HepG2 (cell line): ENCODE measurements around the gene GRAMD1B. TPM values are rescaled to one million over a fixed set of nuclear protein-coding genes. Genes with fewer than 3 reads are reported as not detected.

Source experiments
- ATAC-seq: fragments of 200-7000 bp; cut with Tn5 transposase; 3 replicates; pipeline ENCODE4 v1.9.1; 2020; ENCODE audit warnings: mild to moderate bottlenecking, moderate library complexity
- BruUV-seq: library from RNA; stranded (reverse); fragments of 400-500 nt; replicated peaks from 2 replicates; lab custom pipeline; 2021; lab: Mats Ljungman, UMichigan
- CTCF ChIA-PET: fragments of 300-600 bp; formaldehyde crosslinking; extraction: SDS; loops from one replicate; lab custom pipeline; 2021; ENCODE audit warnings: low total read pairs, inconsistent platforms, low intra/inter-chr PET ratio; lab: Yijun Ruan, JAX
- POLR2A ChIA-PET: fragments of 350-600 bp; sonication (Branson Sonifier 250); formaldehyde crosslinking; loops from one replicate; lab custom pipeline; 2020; ENCODE audit warnings: antibody characterized with exemption, inconsistent platforms; lab: Yijun Ruan, JAX
- DNase-seq: peaks from one replicate; pipeline ENCODE4 v3.0.0-alpha.2; 2015; ENCODE audit warnings: low spot score
- FAIRE-seq: peaks from 3 replicates; lab custom pipeline; 2011; peaks lifted over from hg19 to GRCh38; lab: Jason Lieb, UNC
- H2AFZ ChIP-seq: one replicate; pipeline ENCODE4 v1.6.1; 2011; ENCODE audit warnings: low read length, inconsistent platforms
- H3K27ac ChIP-seq: fragments of 300-600 bp; 3 replicates; pipeline ENCODE4 v1.8.0; 2011; ENCODE audit warnings: mixed run types, mild to moderate bottlenecking, mixed read lengths, low read length, inconsistent platforms; ENCODE audit not compliant: insufficient read depth; ENCODE audit errors: extremely low read length
- H3K27me3 ChIP-seq, 2 experiments: fragments of 200-600 bp in 1 of 2; 2 replicates in 1 of 2; 3 replicates in 1 of 2; pipeline versions ENCODE4 v1.6.0 to v1.8.0; 2011; ENCODE audit warnings: low read length in 2 of 2, mild to moderate bottlenecking in 2 of 2, moderate library complexity in 2 of 2, inconsistent platforms in 1 of 2; ENCODE audit not compliant: insufficient read depth in 2 of 2, control insufficient read depth in 1 of 2
- H3K36me3 ChIP-seq, 2 experiments: fragments of 200-600 bp in 1 of 2; replicated peaks in 1 of 2; 2 replicates in 1 of 2; 3 replicates in 1 of 2; pipeline versions ENCODE4 v1.5.1 to v1.8.0; 2011; ENCODE audit warnings: low read length in 2 of 2, inconsistent platforms in 1 of 2; ENCODE audit not compliant: insufficient read depth in 2 of 2, control insufficient read depth in 1 of 2
- H3K4me1 ChIP-seq: 2 replicates; pipeline ENCODE4 v1.5.1; 2012; ENCODE audit warnings: low read length, inconsistent platforms; ENCODE audit not compliant: insufficient read depth
- H3K4me2 ChIP-seq: 2 replicates; pipeline ENCODE4 v1.6.0; 2011; ENCODE audit warnings: low read depth, low read length, inconsistent platforms
- H3K4me3 ChIP-seq, 3 experiments: fragments of 200-600 bp in 1 of 3; sonication (generic), shearing (Covaris generic) in 1 of 3; replicated peaks in 1 of 3; 2 replicates each; pipeline ENCODE4 v1.5.1; 2011 to 2016; ENCODE audit warnings: low read length in 3 of 3, inconsistent platforms in 2 of 3, low read depth in 2 of 3, mild to moderate bottlenecking in 2 of 3, control low read depth in 1 of 3, mixed read lengths in 1 of 3; ENCODE audit not compliant: insufficient read depth in 1 of 3
- H3K79me2 ChIP-seq: one replicate; pipeline ENCODE4 v1.6.1; 2011; ENCODE audit warnings: low read length, inconsistent platforms; ENCODE audit not compliant: insufficient read depth
- H3K9ac ChIP-seq: 2 replicates; pipeline ENCODE4 v1.6.0; 2011; ENCODE audit warnings: mild to moderate bottlenecking, low read depth, low read length, inconsistent platforms; ENCODE audit not compliant: insufficient read depth
- H3K9me3 ChIP-seq: 2 replicates; pipeline ENCODE4 v1.5.1; 2012; ENCODE audit warnings: mild to moderate bottlenecking, low read length
- H4K20me1 ChIP-seq: 2 replicates; pipeline ENCODE4 v1.6.0; 2011; ENCODE audit warnings: inconsistent platforms, mild to moderate bottlenecking, low read length, moderate library complexity; ENCODE audit not compliant: insufficient read depth
- CCAR2 ChIP-seq: fragments of 200-400 bp; formaldehyde crosslinking; optimal IDR thresholded peaks from 2 replicates; pipeline ENCODE3; 2018; ENCODE audit warnings: low read depth, mild to moderate bottlenecking, low read length, moderate library complexity
- CEBPB ChIP-seq: IDR thresholded peaks from 2 replicates; pipeline ENCODE4 v1.6.1; 2011; ENCODE audit warnings: low read depth, low read length, improper control_type of control experiment, borderline replicate concordance
- CHD2 ChIP-seq: IDR thresholded peaks from 2 replicates; pipeline ENCODE4 v1.6.1; 2011; ENCODE audit warnings: low read depth, low read length, improper control_type of control experiment
- DNMT3B ChIP-seq: conservative IDR thresholded peaks from 2 replicates; pipeline ENCODE4 v1.6.1; 2016; ENCODE audit warnings: missing biosample characterization, control low read depth
- PAWR ChIP-seq: sonication (generic); formaldehyde crosslinking; IDR thresholded peaks from 2 replicates; pipeline ENCODE4 v1.4.0; 2020; ENCODE audit warnings: missing genetic modification reagents, mild to moderate bottlenecking, borderline replicate concordance
- PCBP1 ChIP-seq: fragments of 200-400 bp; formaldehyde crosslinking; IDR thresholded peaks from 2 replicates; pipeline ENCODE4 v1.6.1; 2017; ENCODE audit warnings: mild to moderate bottlenecking, low read depth, low read length, borderline replicate concordance
- SOX13 ChIP-seq, 3 experiments: fragments of 450-650 bp in 1 of 3; sonication (generic) in 1 of 3; formaldehyde crosslinking in 1 of 3; IDR thresholded peaks in 2 of 3; conservative IDR thresholded peaks in 1 of 3; 2 replicates each; pipeline versions ENCODE4 v1.5.0 to v1.6.1; 2016 to 2020; ENCODE audit warnings: antibody characterized with exemption in 1 of 3, mild to moderate bottlenecking in 1 of 3, missing compliant biosample characterization in 1 of 3, missing genetic modification reagents in 1 of 3, moderate library complexity in 1 of 3
- ZNF430 ChIP-seq: sonication (generic); formaldehyde crosslinking; IDR thresholded peaks from 2 replicates; pipeline ENCODE4 v1.9.0; 2021; ENCODE audit warnings: mild to moderate bottlenecking, missing genetic modification reagents
- ZNF616 ChIP-seq: sonication (generic); formaldehyde crosslinking; IDR thresholded peaks from 2 replicates; pipeline ENCODE4 v1.5.0; 2020; ENCODE audit warnings: low read depth, mild to moderate bottlenecking, missing genetic modification reagents
- ZSCAN31 ChIP-seq: sonication (generic); formaldehyde crosslinking; IDR thresholded peaks from 2 replicates; pipeline ENCODE4 v1.5.0; 2020; ENCODE audit warnings: low read depth, mild to moderate bottlenecking, missing genetic modification reagents
- WGBS: methylation state at CpG from one replicate; pipeline ENCODE4 v1.1.6; 2017; ENCODE audit warnings: low lambda C conversion rate; 5-methylcytosine and 5-hydroxymethylcytosine counted together
- in situ Hi-C: cut with HindIII; loops from 2 replicates; pipeline ENCODE4 v1.10.0; 2017; ENCODE audit warnings: low pct_unique_long_range_greater_than_20kb; ENCODE audit not compliant: extremely low pct_ligation_motif_present
- intact Hi-C: fragments of 100-400 bp; cut with micrococcal nuclease; formaldehyde crosslinking; loops from one replicate; pipeline ENCODE4 v1.10.0; 2022; ENCODE audit not compliant: unreplicated experiment
- polyA plus RNA-seq, 8 experiments: library from polyadenylated mRNA; depleted of rRNA in 3 of 8; stranded (reverse) in 7 of 8; unstranded in 1 of 8; fragments of >200 nt; fragmentation: Illumina TruSeq in 4 of 8; extraction: Trizol in 4 of 8; gene quantifications; 2 replicates each; pipeline versions ENCODE4 v1.2.1 to v1.2.3, GENCODE V29; 2011 to 2016; ENCODE audit warnings: low read depth in 4 of 8, missing spikeins in 1 of 8, mixed read lengths in 1 of 8; ENCODE audit not compliant: insufficient read depth in 1 of 8
- total RNA-seq, 5 experiments: library from RNA; depleted of rRNA; stranded (reverse); fragments of >200 nt; fragmentation: Illumina TruSeq; extraction: Trizol; gene quantifications; 2 replicates each; pipeline ENCODE4 v1.2.3, GENCODE V29; 2016; ENCODE audit warnings: low read depth in 1 of 5
- TF ChIP-seq, protein P1 (sequence below): sonication (generic); formaldehyde crosslinking; IDR thresholded peaks from 2 replicates; pipeline ENCODE4 v1.5.0; 2020; ENCODE audit warnings: mild to moderate bottlenecking, missing genetic modification reagents, moderate library complexity
- TF ChIP-seq, protein P2 (sequence below): sonication (generic); formaldehyde crosslinking; IDR thresholded peaks from 2 replicates; pipeline ENCODE4 v1.4.0; 2020; ENCODE audit warnings: missing genetic modification reagents

GRAMD1B gene
- total and polyA plus RNA-seq, 2 of the 13 experiments (the other 11 are each of a cell fraction or from before 2014, with no cell fraction given) = 0.12 TPM; not detected in 1

DNA sequence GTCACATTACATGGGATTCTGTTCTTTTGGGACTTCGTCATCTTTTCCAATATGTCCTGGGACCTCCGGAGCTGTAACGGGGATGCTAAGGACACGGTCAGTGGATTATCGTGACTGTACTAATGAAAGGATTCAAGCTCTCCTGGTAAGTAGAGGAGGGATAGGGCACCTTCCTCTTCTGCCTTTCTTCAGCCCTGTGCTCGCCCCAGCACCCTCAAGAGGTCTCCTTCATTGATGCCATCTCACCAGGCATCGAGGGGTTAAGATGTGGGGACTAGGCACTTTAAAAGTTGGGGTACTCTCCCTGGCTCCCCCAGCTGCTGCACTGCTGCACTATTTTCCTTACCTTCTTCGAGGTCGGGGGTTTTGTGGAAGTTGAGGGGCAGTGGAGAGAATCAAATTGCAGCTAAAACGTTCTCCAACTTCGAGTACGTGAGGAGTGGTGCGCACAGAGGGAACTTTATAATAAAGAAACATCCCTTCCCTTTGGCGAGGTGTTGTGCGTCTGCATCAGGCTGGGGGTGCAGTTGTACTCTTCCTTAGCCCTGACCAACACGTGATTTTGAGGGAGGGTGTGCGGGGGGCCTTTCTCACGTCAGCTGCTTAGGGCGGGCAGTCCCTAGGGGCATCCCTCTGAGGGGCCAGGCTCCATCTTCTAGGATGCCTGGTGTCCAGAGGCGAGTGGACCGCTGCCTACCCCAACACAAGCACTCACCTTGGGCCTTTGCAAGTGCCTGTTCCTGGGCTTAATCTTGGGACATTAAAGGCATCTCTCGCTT lies 96.1 kb downstream of the GRAMD1B start:
- H3K4me2 ChIP-seq = no peak overlapping the region
- 5% methylated on average over 16 of the region's 22 CpGs for WGBS
- in situ Hi-C loops = no loop called here
- H2AFZ ChIP-seq = no peak overlapping the region
- H3K79me2 ChIP-seq = no peaks in the 10 kb centered on the region
- CTCF ChIA-PET = no interaction called here
- no peaks in the 10 kb centered on the region for H3K9me3 ChIP-seq
- H3K4me3 ChIP-seq = no peak overlapping the region
- no peak overlapping the region for H3K9ac ChIP-seq
- no peak for FAIRE-seq
- POLR2A ChIA-PET = no interaction called here
- TF ChIP-seq CHD2 (no peak), CEBPB (no peak)
- no peak for ATAC-seq
- peaks cover 1 to 23% of the 10 kb centered on the region in 2 experiments; a peak in 3 of 5 replicates for H3K27me3 ChIP-seq
- H3K36me3 ChIP-seq = no peaks in the 10 kb centered on the region
- no peaks in the 10 kb centered on the region for H3K4me1 ChIP-seq
- H3K27ac ChIP-seq = no peak overlapping the region
- DNase-seq = no peak
- intact Hi-C loops = no loop called here
- no peaks in the 10 kb centered on the region for H4K20me1 ChIP-seq
- no TSS peak for BruUV-seq

DNA sequence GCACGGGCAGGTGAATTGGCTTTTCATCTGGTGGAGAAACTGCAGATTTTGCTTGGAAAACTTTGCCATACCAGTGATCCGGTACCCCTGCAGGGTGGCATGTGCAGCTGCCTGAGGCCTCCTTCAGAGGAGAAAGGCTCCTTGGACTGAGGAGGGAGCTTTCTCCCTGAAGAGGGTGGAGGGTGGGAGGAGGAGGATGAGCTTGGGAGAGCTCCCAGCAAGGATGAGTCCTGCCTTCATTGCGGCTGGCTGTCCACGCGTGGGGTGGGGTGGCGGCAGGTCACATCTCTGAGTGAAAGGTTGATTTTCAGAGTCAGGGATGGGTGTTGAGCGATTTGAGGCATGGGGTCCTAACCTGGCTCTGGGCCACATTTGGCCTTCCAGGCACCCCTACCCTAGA lies 96.8 kb downstream of the GRAMD1B start:
- Histone ChIP-seq H2AFZ (no peak overlapping the region), H3K27me3 (peaks cover 1 to 23% of the 10 kb centered on the region in 2 experiments; a peak in 3 of 5 replicates), H3K27ac (no peak overlapping the region), H3K4me3 (no peak overlapping the region), H3K36me3 (no peaks in the 10 kb centered on the region), H3K9ac (no peak overlapping the region), H3K4me1 (no peaks in the 10 kb centered on the region), H4K20me1 (no peaks in the 10 kb centered on the region), H3K79me2 (no peaks in the 10 kb centered on the region), H3K4me2 (no peak overlapping the region), H3K9me3 (no peaks in the 10 kb centered on the region)
- ATAC-seq (no peak), DNase-seq (no peak), FAIRE-seq (no peak)
- ChIA-PET CTCF (no interaction called here), POLR2A (no interaction called here)
- in situ Hi-C loops (no loop called here), intact Hi-C loops (no loop called here)
- 24% methylated on average over 6 of the region's 7 CpGs for WGBS
- BruUV-seq = no TSS peak
- no peak for TF ChIP-seq ZNF430 (CRISPR knock-in tag)
- TF ChIP-seq, protein P1, sequence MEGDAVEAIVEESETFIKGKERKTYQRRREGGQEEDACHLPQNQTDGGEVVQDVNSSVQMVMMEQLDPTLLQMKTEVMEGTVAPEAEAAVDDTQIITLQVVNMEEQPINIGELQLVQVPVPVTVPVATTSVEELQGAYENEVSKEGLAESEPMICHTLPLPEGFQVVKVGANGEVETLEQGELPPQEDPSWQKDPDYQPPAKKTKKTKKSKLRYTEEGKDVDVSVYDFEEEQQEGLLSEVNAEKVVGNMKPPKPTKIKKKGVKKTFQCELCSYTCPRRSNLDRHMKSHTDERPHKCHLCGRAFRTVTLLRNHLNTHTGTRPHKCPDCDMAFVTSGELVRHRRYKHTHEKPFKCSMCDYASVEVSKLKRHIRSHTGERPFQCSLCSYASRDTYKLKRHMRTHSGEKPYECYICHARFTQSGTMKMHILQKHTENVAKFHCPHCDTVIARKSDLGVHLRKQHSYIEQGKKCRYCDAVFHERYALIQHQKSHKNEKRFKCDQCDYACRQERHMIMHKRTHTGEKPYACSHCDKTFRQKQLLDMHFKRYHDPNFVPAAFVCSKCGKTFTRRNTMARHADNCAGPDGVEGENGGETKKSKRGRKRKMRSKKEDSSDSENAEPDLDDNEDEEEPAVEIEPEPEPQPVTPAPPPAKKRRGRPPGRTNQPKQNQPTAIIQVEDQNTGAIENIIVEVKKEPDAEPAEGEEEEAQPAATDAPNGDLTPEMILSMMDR (CRISPR knock-in tag) = no peak
- no peak for TF ChIP-seq ZNF616 (CRISPR knock-in tag)
- TF ChIP-seq, protein P2, sequence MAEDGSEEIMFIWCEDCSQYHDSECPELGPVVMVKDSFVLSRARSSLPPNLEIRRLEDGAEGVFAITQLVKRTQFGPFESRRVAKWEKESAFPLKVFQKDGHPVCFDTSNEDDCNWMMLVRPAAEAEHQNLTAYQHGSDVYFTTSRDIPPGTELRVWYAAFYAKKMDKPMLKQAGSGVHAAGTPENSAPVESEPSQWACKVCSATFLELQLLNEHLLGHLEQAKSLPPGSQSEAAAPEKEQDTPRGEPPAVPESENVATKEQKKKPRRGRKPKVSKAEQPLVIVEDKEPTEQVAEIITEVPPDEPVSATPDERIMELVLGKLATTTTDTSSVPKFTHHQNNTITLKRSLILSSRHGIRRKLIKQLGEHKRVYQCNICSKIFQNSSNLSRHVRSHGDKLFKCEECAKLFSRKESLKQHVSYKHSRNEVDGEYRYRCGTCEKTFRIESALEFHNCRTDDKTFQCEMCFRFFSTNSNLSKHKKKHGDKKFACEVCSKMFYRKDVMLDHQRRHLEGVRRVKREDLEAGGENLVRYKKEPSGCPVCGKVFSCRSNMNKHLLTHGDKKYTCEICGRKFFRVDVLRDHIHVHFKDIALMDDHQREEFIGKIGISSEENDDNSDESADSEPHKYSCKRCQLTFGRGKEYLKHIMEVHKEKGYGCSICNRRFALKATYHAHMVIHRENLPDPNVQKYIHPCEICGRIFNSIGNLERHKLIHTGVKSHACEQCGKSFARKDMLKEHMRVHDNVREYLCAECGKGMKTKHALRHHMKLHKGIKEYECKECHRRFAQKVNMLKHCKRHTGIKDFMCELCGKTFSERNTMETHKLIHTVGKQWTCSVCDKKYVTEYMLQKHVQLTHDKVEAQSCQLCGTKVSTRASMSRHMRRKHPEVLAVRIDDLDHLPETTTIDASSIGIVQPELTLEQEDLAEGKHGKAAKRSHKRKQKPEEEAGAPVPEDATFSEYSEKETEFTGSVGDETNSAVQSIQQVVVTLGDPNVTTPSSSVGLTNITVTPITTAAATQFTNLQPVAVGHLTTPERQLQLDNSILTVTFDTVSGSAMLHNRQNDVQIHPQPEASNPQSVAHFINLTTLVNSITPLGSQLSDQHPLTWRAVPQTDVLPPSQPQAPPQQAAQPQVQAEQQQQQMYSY (CRISPR knock-in tag) = no peak
- no peak for TF ChIP-seq ZSCAN31 (CRISPR knock-in tag)
- TF ChIP-seq CCAR2 = no peak
- no peak for TF ChIP-seq SOX13 (IDR thresholded peaks at IDR 0.05)
- TF ChIP-seq SOX13 (CRISPR knock-in tag; conservative IDR thresholded peaks at IDR 0.05 in 1 of 2, IDR thresholded peaks at IDR 0.05 in 1 of 2) = no peak
- no peak for TF ChIP-seq DNMT3B
- TF ChIP-seq PAWR (CRISPR knock-in tag) = no peak
- no peak for TF ChIP-seq PCBP1
